Measurements from ENCODE around the gene ATP11B.
"Not testable (repeated sequence)": the region's sequence is repeated elsewhere in the genome, so short reads cannot be mapped to it uniquely, and the experiment has no call there.

Gene ATP11B

DNA sequence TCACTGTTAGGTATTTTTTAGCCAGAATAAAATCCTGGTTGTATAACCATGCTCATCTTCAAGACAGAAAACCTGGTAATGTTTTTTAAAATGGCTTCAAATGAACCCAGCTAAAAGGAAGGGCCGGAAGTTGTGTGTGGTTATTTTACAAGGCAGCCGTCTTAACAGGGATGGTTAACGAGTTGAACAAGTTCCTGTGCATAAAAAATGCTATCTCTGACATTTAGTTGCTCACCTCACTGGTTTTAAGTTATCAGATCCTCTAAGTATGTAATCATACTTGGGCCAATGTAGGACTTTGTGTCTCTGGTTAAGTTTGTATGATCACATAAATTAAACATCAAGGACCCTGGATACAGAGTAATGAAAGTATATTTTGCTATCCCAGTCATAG lies 2.1 kb downstream of the ATP11B start:
- peak in 2 of 4 experiments; percentile 2 to 5 for DNase-seq

DNA sequence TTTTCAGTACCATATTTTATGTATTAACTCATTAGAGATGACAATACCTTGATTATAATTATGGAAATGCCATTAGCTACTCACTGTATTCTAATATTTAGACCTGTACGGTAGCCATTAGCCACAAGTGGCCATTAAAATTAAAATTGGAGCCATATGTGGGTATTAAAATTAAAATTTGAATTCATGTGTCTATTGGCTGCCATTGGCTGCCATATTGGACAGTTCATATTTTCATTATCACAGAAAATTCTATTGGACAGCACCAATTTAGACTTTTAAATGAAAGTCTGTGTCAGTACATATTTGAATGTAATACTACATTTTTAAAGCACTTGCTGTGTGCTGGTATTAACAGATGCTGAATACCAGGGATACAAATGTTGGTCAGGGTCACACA lies 3.0 kb downstream of the ATP11B start:
- DNase-seq: no peak

DNA sequence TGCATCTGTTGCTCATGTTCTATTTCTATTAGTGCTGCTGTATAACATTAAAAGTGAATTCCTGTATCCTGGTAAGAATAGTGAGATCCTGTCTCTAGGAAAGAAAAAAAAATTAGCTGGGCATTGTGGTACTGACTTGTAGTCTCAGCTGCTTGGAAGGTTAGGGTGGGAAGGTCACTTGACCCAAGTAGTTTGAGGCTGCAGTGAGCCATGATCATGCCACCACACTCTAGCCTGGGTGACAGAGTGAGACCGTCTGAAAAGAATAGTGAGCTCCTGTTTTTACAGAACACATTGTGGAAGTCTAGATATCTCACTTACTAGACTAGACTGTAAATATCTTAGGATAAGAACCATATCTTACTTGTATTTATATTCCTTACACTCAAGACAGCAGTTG lies 4.6 kb downstream of the ATP11B start:
- no peak for DNase-seq

DNA sequence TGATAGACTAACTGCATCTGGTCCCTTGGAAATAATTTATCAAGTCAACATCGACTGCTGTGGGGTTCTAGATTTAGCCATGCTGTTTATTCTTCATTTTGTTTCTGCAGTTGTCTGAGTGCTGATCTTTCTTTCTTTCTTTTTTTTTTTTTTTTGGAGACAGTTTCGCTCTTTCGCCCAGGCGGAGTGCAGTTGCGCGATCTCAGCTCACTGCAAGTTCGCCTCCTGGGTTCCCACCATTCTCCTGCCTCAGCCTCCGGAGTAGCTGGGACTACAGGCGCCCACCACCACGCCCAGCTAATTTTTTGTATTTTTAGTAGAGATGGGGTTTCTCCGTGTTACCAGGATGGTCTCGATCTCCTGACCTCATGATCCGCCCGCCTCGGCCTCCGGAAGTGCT lies 5.8 kb downstream of the ATP11B start:
- DNase-seq: not testable (repeated sequence)

DNA sequence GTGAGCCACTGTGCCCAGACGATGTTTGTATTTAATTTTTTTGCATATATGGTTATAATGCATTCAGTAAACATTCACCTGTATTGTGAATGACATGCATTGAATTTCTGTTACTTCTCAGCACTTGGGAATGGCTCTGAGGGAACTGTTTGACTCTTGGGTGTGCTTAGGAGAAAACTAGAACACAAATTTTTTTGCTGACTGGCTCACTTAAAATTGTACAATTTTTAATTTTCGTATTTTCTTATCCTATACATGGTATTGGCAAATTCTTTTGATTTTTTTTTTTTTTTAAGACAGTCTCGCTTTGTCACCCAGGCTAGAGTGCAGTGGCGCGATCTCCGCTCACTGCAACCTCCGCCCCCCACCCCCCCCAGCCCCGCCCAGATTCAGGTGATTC lies 7.2 kb downstream of the ATP11B start:
- DNase-seq: no peak

DNA sequence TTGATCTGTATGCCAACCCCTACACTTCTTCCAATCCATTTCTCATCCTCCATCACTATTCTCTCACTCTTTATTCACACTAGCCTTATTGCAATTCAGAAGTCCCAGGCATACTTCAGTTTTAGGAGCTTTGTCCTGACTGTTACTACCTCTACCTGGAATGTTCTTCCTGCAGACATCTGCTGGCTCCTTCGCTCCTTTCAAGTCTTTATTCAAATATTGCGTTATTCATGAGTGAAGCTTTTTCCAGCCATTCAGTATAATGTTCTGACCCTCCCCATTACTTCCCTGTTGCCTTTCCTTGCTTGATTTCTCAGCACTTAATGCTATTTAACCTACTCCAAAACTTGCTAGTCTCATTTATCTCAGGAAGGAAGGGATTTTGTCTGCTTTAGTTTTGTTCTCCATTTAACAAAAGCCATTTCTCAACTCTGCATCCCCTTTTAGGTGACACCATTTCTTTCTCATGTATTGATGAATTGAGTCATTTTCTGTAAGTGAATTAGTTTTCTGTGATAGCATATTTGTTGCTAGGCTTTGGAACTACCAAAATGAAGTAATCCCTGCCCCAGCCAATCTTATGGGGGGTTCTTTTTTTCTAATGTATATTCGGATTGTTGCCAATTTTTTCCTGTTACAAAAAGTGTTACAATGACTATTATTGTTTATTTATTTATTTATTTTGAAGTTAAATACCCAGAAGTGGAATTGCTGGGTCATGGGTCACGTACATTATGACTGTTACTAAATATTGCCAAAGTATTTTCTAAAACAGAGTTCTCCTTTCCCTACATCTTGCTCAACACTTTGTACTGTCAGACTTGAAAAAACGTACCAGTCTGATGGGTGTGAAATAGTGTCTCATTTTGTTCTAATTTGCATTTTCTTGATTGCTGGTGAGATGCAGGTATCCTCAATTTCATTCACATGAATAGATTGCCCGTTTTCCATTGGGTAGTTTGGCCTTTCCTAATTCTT lies 9.4 kb downstream of the ATP11B start:
- DNase-seq: no peak

DNA sequence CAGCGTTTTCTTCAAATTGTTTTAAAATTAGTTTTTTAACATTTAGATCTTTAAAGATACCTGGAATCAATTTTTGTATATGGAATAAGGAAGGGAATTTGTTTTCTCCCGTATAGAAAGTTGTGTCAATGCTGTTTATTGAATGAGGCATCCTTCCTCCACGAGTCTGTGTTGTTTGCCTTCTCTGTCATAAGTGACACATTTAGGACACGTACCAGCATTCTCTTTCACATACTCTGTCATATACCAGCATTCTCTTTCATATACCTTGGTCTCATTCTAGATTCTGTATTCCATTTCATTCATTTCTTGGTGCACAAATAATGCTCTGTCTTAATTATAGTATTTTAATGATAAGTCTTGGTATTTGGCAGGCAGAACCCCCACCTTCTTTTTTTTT lies 10.3 kb downstream of the ATP11B start:
- DNase-seq: no peak

DNA sequence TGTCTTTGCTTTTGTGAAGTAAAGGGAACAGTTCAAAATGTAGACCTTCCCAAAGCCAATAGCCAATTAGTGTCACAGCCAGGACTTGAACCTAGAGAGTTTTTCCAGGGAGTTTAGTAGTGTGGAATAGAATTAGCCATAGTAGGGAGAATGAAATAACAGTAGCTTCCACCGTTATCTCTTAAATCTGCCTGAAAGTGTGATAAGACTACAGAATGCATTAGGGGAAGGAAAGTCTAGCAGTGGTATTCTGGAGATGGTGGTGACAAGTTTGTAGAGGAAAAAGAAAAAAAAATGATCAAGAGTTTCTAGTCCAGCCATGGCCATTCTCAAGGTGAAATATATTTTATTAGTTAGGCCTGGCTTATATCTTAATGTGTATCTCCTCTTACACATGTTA lies 13.8 kb downstream of the ATP11B start:
- no peak for DNase-seq

DNA sequence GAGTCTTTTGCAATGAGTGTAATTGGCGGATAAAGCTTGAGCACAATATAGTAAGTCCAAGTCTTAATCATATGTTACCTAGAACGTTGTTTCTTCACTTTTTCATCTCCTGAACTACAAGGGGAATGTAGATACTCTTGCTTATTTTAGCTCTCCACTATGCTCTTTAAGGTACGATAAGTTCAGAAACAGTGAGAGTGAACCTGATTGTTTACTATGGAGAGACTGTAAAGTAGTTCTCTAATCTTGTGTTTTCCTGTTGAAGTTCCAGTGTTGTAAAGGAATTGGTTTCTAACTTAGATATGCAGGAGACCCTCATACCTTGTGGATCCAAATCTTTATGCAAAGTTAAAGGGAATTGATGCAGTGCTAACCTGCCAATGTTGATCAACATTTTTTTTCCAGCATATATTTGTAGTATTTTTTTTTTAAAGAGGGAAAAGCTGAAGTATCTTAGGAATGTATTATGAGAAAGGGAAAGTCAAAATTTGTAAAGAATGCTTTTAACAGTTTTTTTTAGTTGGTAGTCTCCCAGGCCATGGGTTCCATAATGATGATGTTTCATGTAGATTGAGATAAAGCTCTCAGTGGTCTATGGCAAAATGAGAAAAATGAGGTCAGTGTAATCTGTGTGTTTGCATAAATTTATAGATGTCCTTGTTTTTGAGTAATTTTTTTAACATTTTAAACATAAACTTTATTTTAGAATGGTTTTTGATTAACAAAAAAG lies 14.9 kb downstream of the ATP11B start:
- no peak for DNase-seq

DNA sequence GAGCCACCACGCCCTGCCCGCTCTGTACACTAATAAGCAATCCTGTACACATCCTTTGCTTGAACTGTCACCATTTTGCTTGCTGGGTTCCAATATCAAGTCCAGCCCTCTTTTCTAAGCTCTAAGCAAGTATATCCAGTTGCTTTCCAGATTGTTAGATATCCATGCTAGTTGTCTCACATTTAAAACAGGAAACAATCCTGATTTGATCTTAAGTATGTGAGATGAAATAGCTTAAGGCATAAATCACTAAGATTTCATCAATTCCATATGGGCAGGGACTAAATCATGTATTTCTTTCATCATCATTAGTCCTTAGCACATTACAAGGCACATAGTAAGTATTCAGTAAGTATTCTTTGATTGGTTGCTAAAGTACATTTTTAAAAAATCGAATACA lies 16.2 kb downstream of the ATP11B start:
- no peak for DNase-seq

DNA sequence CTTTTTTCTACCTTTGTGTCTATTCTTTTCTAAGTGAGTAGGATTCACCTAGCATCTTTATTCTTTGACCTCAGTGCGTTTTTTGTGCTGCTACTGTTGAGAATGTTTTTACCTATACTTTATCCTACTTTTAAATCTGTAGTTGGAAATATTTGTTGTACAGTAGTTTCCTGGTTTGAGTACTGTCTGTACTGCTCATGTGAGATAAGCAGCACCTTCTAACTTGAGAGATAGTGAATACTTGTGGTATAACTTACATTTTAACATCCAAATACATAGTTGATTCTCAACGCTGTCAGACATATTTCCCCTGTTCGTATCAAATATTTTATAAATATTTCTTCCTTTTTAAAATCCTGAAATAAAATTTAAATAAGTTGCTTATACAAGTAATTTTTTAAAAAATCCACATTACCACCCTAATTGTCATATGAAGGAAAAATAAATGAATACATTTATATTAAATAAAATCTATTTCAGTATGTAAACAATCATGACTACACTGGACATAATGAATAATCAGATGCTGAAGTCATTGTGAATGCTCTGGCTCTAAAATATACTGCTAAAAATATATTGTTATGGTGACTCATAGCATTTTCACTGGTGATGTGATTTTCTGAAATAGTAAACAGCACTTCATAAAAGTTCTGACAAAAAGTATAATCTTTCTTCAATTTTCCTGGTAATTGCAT lies 17.4 kb downstream of the ATP11B start:
- DNase-seq: no peak

DNA sequence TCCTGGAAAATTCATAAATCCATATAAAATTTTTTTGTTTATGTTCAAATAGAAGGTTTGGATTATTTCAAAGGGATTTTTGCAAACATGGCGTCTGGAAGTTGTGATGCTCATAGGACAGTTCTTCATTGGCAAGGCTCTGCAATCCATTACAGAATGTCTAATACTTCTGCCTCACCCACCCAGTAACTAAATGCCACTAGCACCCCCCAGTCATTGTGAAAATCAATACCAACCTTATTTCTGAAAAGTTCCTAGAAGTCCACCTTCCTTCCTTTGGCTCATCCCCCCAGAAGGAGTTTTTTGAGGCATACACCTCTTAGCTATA lies 17.9 kb downstream of the ATP11B start:
- no peak for DNase-seq

DNA sequence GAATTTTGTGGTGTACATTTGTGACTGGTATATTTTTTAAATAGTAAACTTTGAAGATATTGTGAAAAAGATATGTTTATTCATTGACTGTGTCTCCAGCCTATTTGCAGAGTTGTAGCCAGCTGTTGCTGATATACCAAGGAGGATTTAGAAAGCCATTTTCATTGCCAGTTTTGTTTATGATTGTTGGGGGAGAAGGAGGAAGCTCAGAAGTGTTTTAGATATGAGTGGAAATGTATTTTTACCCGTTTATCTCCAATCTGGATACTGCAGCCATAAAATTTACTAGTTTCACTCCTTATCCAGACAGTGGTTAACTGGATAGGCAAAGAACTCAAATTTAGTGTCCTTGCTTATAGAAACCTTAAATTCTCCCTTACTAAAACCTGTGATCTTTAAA lies 18.8 kb downstream of the ATP11B start:
- no peak for DNase-seq

DNA sequence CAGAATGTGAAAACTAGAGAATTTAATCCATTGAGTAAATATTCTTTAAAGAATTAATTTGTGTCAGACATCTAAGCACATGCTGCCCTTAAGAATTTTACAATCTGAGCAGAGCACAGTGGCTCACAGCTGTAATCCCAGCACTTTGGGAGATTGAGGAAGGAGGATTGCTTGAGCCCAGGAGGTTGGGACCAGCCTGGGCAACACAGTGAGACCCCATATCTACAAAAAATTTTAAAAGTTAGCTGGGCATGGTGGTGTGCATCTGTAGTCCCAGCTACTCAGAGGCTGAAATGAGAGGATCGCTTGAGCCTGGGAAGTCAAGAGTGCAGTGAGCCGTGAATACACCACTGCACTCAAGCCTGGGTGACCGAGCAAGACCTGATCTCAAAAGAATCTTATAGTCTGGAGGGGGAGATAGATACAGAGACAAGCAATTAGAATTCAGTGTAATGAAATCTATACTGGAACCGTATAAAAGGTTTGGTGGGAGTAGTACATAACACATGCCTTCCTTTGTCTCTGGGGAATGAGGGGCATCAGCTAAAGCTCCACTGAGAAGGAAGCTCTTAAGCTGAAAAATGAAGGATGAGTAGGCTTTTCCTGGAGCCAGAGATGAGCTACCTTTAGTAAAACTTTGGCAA lies 21.2 kb downstream of the ATP11B start:
- DNase-seq: no peak

DNA sequence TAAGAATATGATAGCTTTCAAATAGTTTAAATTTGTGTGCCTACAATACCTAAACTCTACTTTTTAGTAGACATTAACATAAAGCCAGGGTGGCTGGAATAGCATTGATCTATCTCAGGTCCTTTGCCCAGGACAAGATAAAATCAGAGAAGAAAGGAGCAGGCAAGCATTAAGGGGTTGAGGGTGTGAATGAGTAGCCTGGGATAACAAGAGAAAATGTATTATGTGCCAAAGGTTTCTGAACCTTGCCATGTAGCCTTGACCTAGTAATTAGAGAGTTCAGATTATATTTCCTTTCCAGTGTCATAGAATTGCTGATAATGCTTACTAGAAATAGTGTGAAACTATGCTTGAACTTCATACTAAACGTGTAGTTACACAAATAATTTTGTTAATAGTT lies 22.9 kb downstream of the ATP11B start:
- no peak for DNase-seq

DNA sequence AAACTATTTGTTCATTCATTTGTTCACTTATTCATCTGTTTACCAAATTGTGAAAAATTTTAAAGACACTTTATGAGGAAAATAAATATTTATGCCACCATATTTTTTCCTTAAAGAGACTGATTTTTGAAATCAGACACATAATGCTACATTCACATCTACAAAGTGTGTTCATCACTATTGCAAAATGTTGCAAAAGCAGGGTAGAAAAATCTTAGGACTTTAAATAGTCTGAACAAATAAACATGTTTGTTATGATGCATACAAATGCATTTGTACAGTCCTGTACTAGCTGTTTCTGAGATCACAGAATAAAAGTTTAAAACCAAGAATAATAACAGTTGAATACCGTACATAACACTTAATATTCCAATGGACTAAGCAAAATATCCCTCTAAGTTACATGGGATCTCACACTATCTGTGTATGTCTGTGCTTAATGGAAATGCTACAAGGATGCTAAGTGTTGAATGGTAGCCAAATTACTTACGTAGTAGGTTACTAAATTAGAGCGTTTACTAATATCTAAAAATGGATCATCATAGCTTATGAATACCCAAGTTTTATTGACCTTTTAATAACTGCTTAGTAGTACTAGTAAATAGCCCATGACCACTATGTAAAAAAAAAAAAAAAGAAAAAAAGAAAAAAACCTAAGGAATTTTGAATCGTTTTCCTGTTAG lies 25.1 kb downstream of the ATP11B start:
- DNase-seq: no peak

DNA sequence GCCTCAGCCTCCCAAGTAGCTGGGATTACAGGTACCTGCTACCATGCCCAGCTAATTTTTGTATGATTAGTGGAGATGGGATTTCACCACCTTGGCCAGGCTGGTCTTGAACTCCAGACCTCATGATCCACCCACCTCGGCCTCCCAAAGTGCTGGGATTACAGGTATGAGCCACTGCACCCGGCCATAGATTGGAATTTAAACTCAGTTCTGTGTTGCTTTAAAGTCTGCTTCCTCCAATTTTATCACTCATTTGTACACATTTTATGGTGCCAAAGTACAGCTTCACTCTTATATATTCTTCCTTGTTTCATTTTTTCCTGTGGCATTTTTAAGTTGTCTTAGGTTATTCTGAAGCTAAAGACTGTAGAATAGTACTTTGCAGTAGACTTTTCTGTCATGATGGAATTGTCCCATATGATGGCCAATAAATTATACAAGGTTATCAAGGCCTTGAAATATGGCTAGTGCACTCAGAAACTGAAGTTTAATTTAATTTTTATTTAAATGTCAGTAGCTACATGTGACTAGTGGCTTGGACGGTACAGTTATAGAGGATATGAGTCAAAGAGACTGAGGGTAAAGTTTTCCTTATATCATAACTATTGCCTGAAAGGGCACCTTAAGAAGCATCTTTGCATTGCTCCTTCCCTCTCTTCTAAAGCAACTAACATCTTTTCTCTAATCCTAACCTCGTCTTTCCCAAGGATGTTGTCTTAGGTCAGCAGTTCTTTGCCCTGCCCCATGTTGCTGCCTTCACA lies 28.1 kb downstream of the ATP11B start:
- DNase-seq: no peak

DNA sequence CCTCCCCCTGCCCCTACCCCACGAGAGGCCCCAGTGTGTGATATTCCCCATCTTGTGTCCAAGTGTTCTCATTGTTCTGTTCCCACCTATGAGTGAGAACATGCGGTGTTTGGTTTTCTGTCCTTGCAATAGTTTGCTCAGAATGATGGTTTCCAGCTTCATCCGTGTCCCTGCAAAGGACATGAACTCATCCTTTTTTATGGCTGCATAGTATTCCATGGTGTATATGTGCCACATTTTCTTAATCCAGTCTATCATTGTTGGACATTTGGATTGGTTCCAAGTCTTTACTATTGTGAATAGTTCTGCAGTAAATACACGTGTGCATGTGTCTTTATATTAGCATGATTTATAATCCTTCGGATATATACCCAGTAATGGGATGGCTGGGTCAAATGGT lies 29.0 kb downstream of the ATP11B start:
- DNase-seq: not testable (repeated sequence)

DNA sequence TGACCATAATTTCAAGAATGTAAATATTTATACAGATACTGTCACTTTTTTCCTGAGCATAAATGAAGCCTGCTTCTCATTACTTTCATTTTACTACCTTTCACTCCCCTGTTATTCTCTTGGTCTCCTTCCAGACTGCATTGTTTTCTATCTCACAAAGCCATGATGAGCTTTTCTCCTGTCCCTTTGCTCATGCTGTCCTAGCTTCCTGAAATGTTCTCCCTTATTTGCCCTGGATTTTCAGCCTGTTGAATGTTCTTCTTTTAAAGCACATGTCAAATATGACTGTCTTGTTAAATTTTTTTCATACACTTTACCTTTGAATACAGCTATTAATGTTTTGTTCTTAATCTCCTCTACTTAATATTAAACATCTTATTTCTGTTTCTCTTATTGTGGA lies 31.7 kb downstream of the ATP11B start:
- DNase-seq: no peak

DNA sequence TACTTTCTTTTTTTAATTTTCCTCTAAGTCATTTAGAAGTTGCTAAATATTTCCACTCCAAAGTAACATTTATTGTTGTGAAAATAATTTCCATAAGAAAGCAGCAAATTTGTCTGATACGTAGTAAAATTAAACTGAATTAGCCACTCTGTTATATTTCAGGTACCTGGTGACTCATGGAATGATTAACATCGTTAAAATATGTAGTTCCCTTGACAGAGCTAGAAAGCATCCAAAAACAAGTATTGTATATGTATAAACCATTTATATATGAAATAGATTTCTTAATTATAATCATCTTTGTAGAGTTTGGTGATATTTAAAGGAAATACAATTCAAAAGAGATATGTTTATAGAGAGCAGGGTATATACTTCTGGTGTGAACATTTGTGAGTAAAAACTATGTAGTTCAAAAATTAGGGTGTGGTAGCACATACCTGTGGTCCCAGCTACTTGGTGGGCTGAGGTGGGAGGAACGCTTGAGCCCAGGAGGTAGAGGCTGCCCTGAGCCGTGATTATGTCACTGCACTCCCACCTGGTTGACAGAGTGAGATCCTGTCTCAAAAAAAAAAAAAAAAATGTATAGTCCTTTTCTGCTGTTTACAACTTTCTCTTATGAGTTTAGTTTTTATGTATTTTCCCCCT lies 36.6 kb downstream of the ATP11B start:
- no peak for DNase-seq

DNA sequence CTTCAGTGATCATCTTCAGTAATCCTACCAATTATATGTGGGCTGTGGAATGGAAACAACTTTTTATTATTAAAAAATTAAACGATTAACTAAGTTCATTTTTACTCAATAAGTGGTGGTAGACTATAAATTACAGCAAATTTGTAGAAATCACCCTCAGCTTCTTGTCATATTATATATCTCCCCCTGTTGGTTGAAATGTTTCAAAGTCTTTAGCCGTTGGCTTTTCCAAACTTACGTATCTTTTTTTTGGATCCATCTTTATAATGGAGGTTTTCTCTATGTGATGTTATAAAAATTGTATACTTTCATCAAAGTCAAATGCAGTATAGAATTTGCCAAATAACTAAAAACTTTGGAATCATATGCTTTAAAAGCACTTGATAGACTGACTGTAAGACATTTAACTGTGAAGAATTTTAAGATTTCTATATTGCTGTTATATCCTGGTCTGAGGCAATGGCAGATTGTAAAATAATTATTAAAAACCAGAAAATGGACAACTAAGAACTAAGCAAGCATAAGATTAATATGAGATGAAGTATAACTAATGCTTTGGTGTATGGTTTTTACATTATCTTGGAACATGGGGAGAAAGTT lies 44.7 kb downstream of the ATP11B start:
- DNase-seq: no peak
